Thyroid gland (tissue), 4 donors: ENCODE results near the gene TENT5C. TPM values are rescaled to one million over a fixed set of nuclear protein-coding genes. Genes with fewer than 3 reads are reported as not detected.

Experiments
- DNase-seq, 2 donors: peaks; one replicate each; pipeline ENCODE4 v3.0.0-alpha.2; 2019
- H3K27ac ChIP-seq, 3 donors: fragments of 200-600 bp; sonication (generic); 1 replicate in 2 of 3; 2 replicates in 1 of 3; pipeline ENCODE4 v1.5.1; 2016 to 2019; ENCODE audit warnings: mild to moderate bottlenecking in 1 of 3, moderate library complexity in 1 of 3
- H3K27me3 ChIP-seq: fragments of 200-600 bp; sonication (generic); one replicate; pipeline ENCODE4 v1.5.1; 2019
- H3K36me3 ChIP-seq, 2 donors: fragments of 200-600 bp; sonication (generic); one replicate each; pipeline ENCODE4 v1.5.1; 2016 to 2019
- H3K4me1 ChIP-seq, 2 donors: fragments of 200-600 bp; sonication (generic); one replicate each; pipeline ENCODE4 v1.5.1; 2017 to 2019
- H3K4me3 ChIP-seq, 3 donors: fragments of 200-600 bp; sonication (generic); replicated peaks in 1 of 3; 1 replicate in 2 of 3; 2 replicates in 1 of 3; pipeline ENCODE4 v1.5.1; 2016; ENCODE audit warnings: mild to moderate bottlenecking in 1 of 3
- H3K9me3 ChIP-seq: fragments of 200-600 bp; sonication (generic); one replicate; pipeline ENCODE4 v1.5.1; 2017
- POLR2A ChIP-seq, 2 donors: fragments of 450-650 bp; IDR thresholded peaks; one replicate each; pipeline ENCODE4 v1.6.1; 2017; ENCODE audit warnings: antibody characterized with exemption in 2 of 2, mild to moderate bottlenecking in 2 of 2, moderate library complexity in 1 of 2
- WGBS, 2 donors: methylation state at CpG; one replicate each; pipeline ENCODE4 v1.1.5; 2017; 5-methylcytosine and 5-hydroxymethylcytosine counted together
- intact Hi-C: fragments of 100-400 bp; cut with DNase I; formaldehyde crosslinking; loops from one replicate; pipeline ENCODE4 v1.15.1; 2023
- total RNA-seq, 4 donors: library from RNA; depleted of rRNA; stranded (reverse); fragments of >200 nt; gene quantifications; one replicate each; pipeline ENCODE4 v1.2.3, GENCODE V29; 2016
- TF ChIP-seq, protein P1 (sequence below), 6 experiments: fragments of 200-600 bp in 3 of 6; fragments of 450-650 bp in 3 of 6; sonication (generic) in 3 of 6; IDR thresholded peaks; one replicate each; pipeline ENCODE4 v1.5.1; 2016 to 2019; ENCODE audit warnings: antibody characterized with exemption in 6 of 6, mild to moderate bottlenecking in 2 of 6, inconsistent platforms in 1 of 6, moderate library complexity in 1 of 6

TENT5C gene
- total RNA-seq, 4 donors from 2014 or later: 14.8 to 30.4 (median 22.2) TPM

DNA sequence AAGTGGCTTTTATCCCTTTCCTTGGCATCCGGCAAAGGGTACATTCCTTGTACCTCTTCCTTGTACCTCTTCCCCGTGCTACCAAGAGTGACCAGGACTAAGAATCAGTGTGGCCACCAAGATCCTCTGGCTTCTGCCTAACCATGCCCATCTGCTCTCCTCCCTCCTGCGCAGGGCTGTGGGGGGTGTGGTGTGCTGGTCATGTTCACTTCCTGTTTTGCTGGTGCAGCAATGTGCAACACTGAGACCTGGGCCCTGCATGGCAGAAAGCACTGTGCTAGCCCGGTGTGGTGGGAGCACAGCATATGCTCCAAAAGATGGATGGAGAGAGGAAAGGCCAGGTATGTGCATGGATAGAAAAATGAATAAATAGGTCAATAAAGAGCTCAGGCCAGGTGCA, 33.3 kb upstream of the TENT5C start:
- H3K9me3 ChIP-seq: no peaks in the 10 kb centered on the region
- no peak overlapping the region for H3K4me3 ChIP-seq
- WGBS, 2 donors: 67 to 72% methylated on average over 4 of the region's 4 CpGs
- H3K4me1 ChIP-seq: peaks cover 15 to 33% of the 10 kb centered on the region in 2 donors
- DNase-seq: peak in 1 of 2 donors; percentile 15
- peak overlapping the region in 1 of 3 donors; percentile 25 for H3K27ac ChIP-seq
- H3K27me3 ChIP-seq: no peaks in the 10 kb centered on the region
- intact Hi-C loops: no loop called here
- H3K36me3 ChIP-seq: no peaks in the 10 kb centered on the region
- no peak for TF ChIP-seq POLR2A (IDR thresholded peaks at IDR 0.05)
- TF ChIP-seq, protein P1, sequence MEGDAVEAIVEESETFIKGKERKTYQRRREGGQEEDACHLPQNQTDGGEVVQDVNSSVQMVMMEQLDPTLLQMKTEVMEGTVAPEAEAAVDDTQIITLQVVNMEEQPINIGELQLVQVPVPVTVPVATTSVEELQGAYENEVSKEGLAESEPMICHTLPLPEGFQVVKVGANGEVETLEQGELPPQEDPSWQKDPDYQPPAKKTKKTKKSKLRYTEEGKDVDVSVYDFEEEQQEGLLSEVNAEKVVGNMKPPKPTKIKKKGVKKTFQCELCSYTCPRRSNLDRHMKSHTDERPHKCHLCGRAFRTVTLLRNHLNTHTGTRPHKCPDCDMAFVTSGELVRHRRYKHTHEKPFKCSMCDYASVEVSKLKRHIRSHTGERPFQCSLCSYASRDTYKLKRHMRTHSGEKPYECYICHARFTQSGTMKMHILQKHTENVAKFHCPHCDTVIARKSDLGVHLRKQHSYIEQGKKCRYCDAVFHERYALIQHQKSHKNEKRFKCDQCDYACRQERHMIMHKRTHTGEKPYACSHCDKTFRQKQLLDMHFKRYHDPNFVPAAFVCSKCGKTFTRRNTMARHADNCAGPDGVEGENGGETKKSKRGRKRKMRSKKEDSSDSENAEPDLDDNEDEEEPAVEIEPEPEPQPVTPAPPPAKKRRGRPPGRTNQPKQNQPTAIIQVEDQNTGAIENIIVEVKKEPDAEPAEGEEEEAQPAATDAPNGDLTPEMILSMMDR (IDR thresholded peaks at IDR 0.05): no peak

DNA sequence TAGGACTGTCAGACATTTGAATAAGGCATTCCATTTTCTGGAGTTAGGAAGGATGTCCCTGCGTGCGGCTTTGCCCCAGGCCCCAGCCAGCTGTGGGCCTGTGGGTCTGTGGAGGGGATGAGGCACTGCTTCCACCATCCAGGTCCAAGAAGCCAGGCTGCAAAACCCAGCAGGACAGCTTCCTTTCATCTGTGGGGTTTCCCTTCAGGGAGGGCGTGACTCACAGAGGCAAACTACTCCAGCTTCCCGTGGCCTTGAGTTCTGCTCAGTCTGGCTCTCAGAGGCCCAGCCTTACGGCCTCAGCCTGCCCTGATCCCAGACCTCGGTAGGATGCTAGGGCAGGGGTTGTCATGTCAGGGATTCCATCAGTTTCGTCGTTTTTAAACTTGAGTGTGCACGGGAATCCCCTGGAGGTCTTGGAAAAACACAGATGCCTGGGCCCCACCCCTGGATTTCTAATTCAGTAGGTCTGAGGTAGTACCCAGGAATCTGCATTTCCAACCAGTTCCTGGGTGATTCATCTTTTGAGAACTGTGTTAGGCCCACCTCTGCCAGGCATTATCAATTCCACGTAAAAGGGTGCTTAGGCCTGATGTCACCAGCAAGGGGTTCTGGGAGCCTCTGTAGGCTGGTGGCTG, 32.3 kb upstream of the TENT5C start:
- Histone ChIP-seq H3K4me3 (no peak overlapping the region), H3K36me3 (no peaks in the 10 kb centered on the region), H3K27me3 (no peaks in the 10 kb centered on the region), H3K27ac (peak overlapping the region in 1 of 3 donors; percentile 55), H3K4me1 (peaks cover 15 to 33% of the 10 kb centered on the region in 2 donors), H3K9me3 (no peaks in the 10 kb centered on the region)
- intact Hi-C loops: no loop called here
- DNase-seq: no peak
- TF ChIP-seq, protein P1 (IDR thresholded peaks at IDR 0.05): no peak
- no peak for TF ChIP-seq POLR2A (IDR thresholded peaks at IDR 0.05)
- 81 to 87% methylated on average over 8 to 10 of the region's 10 CpGs for WGBS, 2 donors

DNA sequence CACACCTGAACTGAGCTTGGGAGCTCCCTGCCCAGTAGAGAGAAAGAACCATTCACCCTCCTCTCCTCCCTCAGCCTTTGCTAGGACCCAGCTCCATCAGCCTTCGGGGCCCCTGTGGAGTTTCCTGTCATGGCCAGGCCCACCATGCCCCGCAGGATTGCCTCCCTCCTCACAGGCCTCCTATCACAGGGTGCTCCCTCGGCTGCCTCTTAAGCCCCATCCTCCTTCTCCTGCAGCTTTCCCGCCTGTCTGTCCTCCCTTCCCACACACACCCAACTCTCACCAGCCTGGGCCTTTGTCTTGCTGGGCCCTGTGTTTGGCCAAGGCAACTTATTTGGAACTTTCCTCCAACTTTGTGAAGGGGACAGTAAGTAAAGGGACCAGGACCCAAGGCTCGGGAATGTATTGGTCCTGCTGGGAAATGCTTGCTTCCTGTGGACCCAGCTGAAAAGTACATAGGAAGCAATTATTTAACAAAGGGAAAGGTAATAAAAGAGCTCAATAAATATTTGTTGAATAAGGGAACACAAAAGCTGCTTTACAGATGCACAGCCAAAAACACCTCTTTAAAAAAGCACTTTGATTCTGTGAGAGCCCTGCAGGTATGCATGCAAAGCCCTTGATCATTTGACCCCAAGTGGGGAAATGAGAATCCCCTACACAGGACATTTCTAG, 31.6 kb upstream of the TENT5C start:
- TF ChIP-seq, protein P1 (IDR thresholded peaks at IDR 0.05): no peak
- TF ChIP-seq POLR2A (IDR thresholded peaks at IDR 0.05): no peak
- 86% methylated on average over 5 of the region's 5 CpGs for WGBS, 2 donors
- no peak for DNase-seq
- Histone ChIP-seq H3K27me3 (no peaks in the 10 kb centered on the region), H3K4me1 (peaks cover 15 to 33% of the 10 kb centered on the region in 2 donors), H3K36me3 (no peaks in the 10 kb centered on the region), H3K4me3 (no peak overlapping the region), H3K9me3 (no peaks in the 10 kb centered on the region), H3K27ac (peak overlapping the region; percentile 20 to 56 (median 39))
- intact Hi-C loops: no loop called here

DNA sequence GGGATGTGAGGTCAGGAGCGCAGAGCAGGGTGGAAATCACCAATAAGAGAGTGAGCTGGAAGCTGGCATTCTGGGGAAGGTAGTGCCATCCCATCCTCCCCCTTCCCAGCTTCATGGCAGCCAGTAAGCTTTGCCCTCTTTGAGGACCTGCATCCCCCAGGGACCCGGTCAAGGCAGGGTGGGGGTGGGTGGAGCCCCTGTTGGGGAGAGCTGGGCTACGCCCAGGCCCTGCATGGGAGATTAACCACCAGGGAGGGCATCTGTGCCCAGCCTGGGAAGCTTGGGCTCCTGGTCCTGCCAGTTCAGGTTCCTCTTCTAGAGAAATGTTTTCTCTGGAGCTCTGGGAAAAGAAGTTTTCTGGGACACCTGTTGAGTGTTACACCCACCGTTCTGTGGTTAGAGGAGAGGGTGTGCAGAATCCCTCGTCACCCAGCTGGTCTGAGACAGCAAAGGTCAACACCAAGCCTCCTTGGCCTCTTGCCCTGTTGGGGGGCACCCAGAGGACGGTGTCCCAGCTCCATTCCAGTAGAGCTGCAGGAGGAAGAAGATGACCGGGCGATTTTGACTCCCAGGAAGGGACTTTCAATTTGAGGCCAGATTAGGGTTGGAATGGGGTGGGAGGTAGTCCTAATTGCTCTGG, 30.1 kb upstream of the TENT5C start:
- H3K27ac ChIP-seq: no peak overlapping the region
- H3K27me3 ChIP-seq: no peaks in the 10 kb centered on the region
- no peaks in the 10 kb centered on the region for H3K36me3 ChIP-seq
- peaks cover 6 to 23% of the 10 kb centered on the region in 2 donors for H3K4me1 ChIP-seq
- H3K4me3 ChIP-seq: no peak overlapping the region
- no peaks in the 10 kb centered on the region for H3K9me3 ChIP-seq
- TF ChIP-seq POLR2A (IDR thresholded peaks at IDR 0.05): no peak
- TF ChIP-seq, protein P1 (IDR thresholded peaks at IDR 0.05): no peak
- WGBS, 2 donors: 89 to 95% methylated on average over 7 to 8 of the region's 8 CpGs
- intact Hi-C loops: no loop called here
- no peak for DNase-seq

DNA sequence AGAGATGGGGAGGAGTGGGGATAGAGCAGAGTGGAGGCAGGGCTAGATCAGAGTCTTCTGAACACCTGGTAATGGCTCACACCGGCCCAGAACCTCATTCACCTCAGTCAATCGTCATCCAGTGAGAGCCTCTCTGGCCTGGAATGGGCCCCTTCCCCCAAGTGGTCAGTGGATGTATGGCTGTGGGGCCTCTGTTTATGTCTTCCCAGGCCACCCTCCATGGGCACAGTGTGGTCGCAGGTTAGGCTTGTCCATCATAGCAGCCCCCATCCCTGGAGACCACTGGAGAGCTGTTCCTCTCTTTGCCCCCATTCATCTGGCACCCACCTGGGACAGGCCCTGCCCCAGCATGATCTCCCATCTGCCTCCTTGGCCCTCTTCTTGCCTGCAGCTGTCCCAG, 29.6 kb upstream of the TENT5C start:
- H3K4me3 ChIP-seq: no peak overlapping the region
- H3K9me3 ChIP-seq: no peaks in the 10 kb centered on the region
- H3K27me3 ChIP-seq: no peaks in the 10 kb centered on the region
- peaks cover 4 to 21% of the 10 kb centered on the region in 2 donors for H3K4me1 ChIP-seq
- H3K36me3 ChIP-seq: no peaks in the 10 kb centered on the region
- no peak overlapping the region for H3K27ac ChIP-seq
- 94 to 100% methylated on average over 3 of the region's 3 CpGs for WGBS, 2 donors
- DNase-seq: no peak
- TF ChIP-seq, protein P1 (IDR thresholded peaks at IDR 0.05): no peak
- TF ChIP-seq POLR2A (IDR thresholded peaks at IDR 0.05): no peak
- intact Hi-C loops: no loop called here
